ENCODE measurements around the gene AQP1. TPM values are rescaled to one million over a fixed set of nuclear protein-coding genes. Genes with fewer than 3 reads are reported as not detected.

Gene AQP1
- total RNA-seq, 2 experiments from 2014 or later = not detected

DNA sequence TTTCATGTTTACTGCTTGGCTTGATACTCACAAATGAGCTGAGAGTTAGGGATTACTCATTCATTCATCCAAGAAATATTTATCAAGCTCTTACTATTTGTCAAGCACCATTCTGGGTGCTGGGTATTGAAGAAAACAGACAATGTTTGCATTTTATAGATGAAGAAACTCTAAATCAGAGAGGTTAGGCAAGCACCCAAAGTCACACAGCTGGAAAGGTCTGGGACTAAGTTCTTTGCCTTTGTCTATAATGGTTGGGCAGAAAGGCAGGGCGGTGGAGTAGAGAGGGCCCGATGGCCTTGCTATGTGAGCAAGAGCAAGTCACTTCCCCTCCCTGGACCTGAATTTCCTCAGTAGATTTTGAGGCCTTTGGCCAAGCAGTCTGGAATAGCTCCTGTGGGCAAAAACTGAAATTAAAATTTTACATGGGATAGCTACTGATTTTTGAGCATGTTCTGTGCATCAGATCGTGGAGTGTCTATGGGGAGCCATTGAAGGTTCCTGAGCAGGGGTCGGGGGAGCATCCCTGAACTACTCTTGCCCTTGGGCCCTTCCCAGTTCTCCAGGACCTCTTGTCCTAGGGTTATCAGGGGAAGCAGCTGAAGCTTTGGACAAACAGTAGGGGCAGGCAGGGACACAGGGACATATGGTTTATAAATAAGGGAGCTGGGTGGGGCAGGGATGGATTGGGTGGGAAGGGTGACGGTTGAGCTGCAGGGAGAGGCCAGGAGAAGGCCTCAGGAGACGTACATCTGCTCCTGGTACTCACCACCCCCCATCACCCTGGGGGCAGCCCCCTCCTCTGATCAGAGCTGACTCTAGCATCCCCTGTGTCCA lies 23.3 kb downstream of the AQP1 start:
- intact Hi-C loops (cut with micrococcal nuclease; ENCODE audit: unreplicated experiment) = loop anchor here (5.0 kb wide), 1 partner anchor 187 kb away; no protein-coding TSS in a partner anchor
- CTCF ChIA-PET (ENCODE audit: unreplicated experiment) = interaction anchor here (0.8 kb wide), 1 partner anchor 49 kb away, joined by 6 read pairs; no protein-coding TSS in a partner anchor

DNA sequence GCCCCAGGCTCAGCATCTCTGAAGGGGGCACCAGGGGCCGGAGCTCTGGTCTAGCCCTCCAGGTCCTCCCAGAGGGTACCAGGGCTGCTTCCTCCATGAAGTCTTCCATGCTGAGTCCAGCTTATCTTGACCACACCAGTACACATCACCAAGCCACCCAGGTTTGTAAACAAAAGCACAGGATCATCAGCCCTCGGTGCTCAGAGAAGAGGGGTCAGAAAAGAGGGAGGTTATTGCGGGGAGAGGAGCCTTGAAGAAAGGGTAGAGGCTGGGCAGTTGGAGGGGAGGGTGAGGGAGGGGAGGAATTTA lies 23.9 kb downstream of the AQP1 start:
- POLR2A ChIA-PET = interaction anchor here (0.7 kb wide), 1 partner anchor 46 kb away, joined by 3 read pairs; no protein-coding TSS in a partner anchor
- no peaks in the 10 kb centered on the region for H3K4me1 ChIP-seq (ENCODE audit: insufficient read depth, low read length, poor library complexity, severe bottlenecking)
- no peaks in the 10 kb centered on the region for H3K9me3 ChIP-seq (ENCODE audit: low read length)
- TF ChIP-seq EZH2phosphoT487 (IDR thresholded peaks at IDR 0.05; ENCODE audit: borderline replicate concordance, low read depth, low read length) = no peak
- TF ChIP-seq, protein P1, sequence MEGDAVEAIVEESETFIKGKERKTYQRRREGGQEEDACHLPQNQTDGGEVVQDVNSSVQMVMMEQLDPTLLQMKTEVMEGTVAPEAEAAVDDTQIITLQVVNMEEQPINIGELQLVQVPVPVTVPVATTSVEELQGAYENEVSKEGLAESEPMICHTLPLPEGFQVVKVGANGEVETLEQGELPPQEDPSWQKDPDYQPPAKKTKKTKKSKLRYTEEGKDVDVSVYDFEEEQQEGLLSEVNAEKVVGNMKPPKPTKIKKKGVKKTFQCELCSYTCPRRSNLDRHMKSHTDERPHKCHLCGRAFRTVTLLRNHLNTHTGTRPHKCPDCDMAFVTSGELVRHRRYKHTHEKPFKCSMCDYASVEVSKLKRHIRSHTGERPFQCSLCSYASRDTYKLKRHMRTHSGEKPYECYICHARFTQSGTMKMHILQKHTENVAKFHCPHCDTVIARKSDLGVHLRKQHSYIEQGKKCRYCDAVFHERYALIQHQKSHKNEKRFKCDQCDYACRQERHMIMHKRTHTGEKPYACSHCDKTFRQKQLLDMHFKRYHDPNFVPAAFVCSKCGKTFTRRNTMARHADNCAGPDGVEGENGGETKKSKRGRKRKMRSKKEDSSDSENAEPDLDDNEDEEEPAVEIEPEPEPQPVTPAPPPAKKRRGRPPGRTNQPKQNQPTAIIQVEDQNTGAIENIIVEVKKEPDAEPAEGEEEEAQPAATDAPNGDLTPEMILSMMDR (conservative IDR thresholded peaks at IDR 0.05; ENCODE audit: low read length) = no peak
- DNase-seq (ENCODE audit: low spot score) = no peak
- CTCF ChIA-PET (ENCODE audit: unreplicated experiment) = no interaction called here
- intact Hi-C loops (cut with micrococcal nuclease; ENCODE audit: unreplicated experiment) = loop anchor here (5.0 kb wide), 1 partner anchor 187 kb away; no protein-coding TSS in a partner anchor
- H2AFZ ChIP-seq (ENCODE audit: low read length) = no peak overlapping the region
- no peak overlapping the region for H3K4me3 ChIP-seq (ENCODE audit: low read depth, low read length, poor library complexity, severe bottlenecking)
- H3K36me3 ChIP-seq (ENCODE audit: insufficient read depth, low read length) = no peaks in the 10 kb centered on the region
- BruUV-seq (replicated peaks) = no TSS peak
- H4K20me1 ChIP-seq (ENCODE audit: insufficient read depth, low read length) = no peaks in the 10 kb centered on the region
- no peaks in the 10 kb centered on the region for H3K9me2 ChIP-seq (ENCODE audit: insufficient read depth, low read length)
- no peaks in the 10 kb centered on the region for H3K79me2 ChIP-seq (ENCODE audit: insufficient read depth, low read depth, low read length)
- H3K27ac ChIP-seq (ENCODE audit: low read depth, low read length, poor library complexity, severe bottlenecking) = no peak overlapping the region
- no peak overlapping the region for H3K4me2 ChIP-seq (ENCODE audit: low read length)

More for the DNA sequence above, 23.3 kb downstream of the AQP1 start:
- no peak for DNase-seq (ENCODE audit: low spot score)
- Histone ChIP-seq H3K9me3 (ENCODE audit: low read length) (no peaks in the 10 kb centered on the region), H3K27ac (ENCODE audit: low read depth, low read length, poor library complexity, severe bottlenecking) (no peak overlapping the region), H3K79me2 (ENCODE audit: insufficient read depth, low read depth, low read length) (no peaks in the 10 kb centered on the region), H3K9me2 (ENCODE audit: insufficient read depth, low read length) (no peaks in the 10 kb centered on the region), H3K4me1 (ENCODE audit: insufficient read depth, low read length, poor library complexity, severe bottlenecking) (no peaks in the 10 kb centered on the region), H3K4me2 (ENCODE audit: low read length) (no peak overlapping the region), H2AFZ (ENCODE audit: low read length) (no peak overlapping the region), H3K36me3 (ENCODE audit: insufficient read depth, low read length) (no peaks in the 10 kb centered on the region), H3K4me3 (ENCODE audit: low read depth, low read length, poor library complexity, severe bottlenecking) (no peak overlapping the region), H4K20me1 (ENCODE audit: insufficient read depth, low read length) (no peaks in the 10 kb centered on the region)
- no peak for TF ChIP-seq EZH2phosphoT487 (IDR thresholded peaks at IDR 0.05; ENCODE audit: borderline replicate concordance, low read depth, low read length)
- TF ChIP-seq, protein P1 (conservative IDR thresholded peaks at IDR 0.05; ENCODE audit: low read length) = no peak
- POLR2A ChIA-PET = interaction anchor here (0.7 kb wide), 1 partner anchor 47 kb away, joined by 3 read pairs; no protein-coding TSS in a partner anchor
- BruUV-seq (replicated peaks) = no TSS peak

Data from OCI-LY7 (cell line).